Heart left ventricle (tissue), 13 donors: ENCODE results near the gene CHCHD6.

Experiments used
- CTCF ChIP-seq, 12 donors: fragments of 200-600 bp; sonication (generic) in 4 of 12; IDR thresholded peaks; one replicate each; pipeline versions ENCODE4 v1.5.0 to v1.8.0; 2018 to 2022; ENCODE audit warnings: antibody characterized with exemption in 12 of 12, mild to moderate bottlenecking in 5 of 12
- POLR2A ChIP-seq, 2 donors: fragments of 450-650 bp; IDR thresholded peaks; one replicate each; pipeline ENCODE4 v1.6.1; 2017; ENCODE audit warnings: antibody characterized with exemption in 2 of 2, mild to moderate bottlenecking in 2 of 2, moderate library complexity in 2 of 2
- donor health status: ischemic (EF 13 %, LVEDD 7.1; RV severe dilation, severe dysfunction).
- donor health status: DM: no; HTN: yes; CAD: no.
- donor health status: DM: no; HTN: no; CAD: no.
- donor health status: ischemic (EF 25% LVEDD 6.9; RV normal size, moderate dysfunction).
- donor health status: ischemic (EF 25% LVEDD 5.7; RV mildly dilated, moderate dysfunction).
- donor health status: ischemic (EF 35%, LVEDD 5.7; RV mildly dilated, moderate dysfunction).
- donor health status: nonischemic (EF 11% LVEDD 7.7; RV severe dilation, severe dysfunction).
- donor health status: DM: yes; HTN: yes; CAD: no.
- donor health status: PGD.
- donor health status: ischemic (EF 29% LVEDD 5.4; RV normal size, mild dysfunction).
- donor health status: nonischemic (EF 23%, LVEDD 6.1; RV moderate dilation, normal function).

- no peak for TF ChIP-seq CTCF (IDR thresholded peaks at IDR 0.05)
- no peak for TF ChIP-seq POLR2A (IDR thresholded peaks at IDR 0.05)
Observed at GRCh38 chr3:126782536-126782935, 78.5 kb downstream of the CHCHD6 start.
